Epithelial cell of esophagus (primary cell): Measurements from ENCODE around the gene EFCC1.

ENCODE experiments used
- DNase-seq: peaks from one replicate; pipeline ENCODE4 v3.0.0; 2010; ENCODE audit warnings: low read depth
- H3K4me3 ChIP-seq: 2 replicates; pipeline ENCODE4 v1.5.1; 2011; ENCODE audit warnings: mild to moderate bottlenecking, low read length, control low read depth
- TF ChIP-seq, protein P1 (sequence below): IDR thresholded peaks from 2 replicates; pipeline ENCODE4 v1.5.1; 2011; ENCODE audit warnings: low read depth, mild to moderate bottlenecking, low read length, control low read depth, inconsistent platforms; ENCODE audit not compliant: insufficient read depth; ENCODE audit errors: missing control alignments

Gene EFCC1

GRCh38 chr3:129006864-129007263, 5.8 kb downstream of the EFCC1 start:
- TF ChIP-seq, protein P1, sequence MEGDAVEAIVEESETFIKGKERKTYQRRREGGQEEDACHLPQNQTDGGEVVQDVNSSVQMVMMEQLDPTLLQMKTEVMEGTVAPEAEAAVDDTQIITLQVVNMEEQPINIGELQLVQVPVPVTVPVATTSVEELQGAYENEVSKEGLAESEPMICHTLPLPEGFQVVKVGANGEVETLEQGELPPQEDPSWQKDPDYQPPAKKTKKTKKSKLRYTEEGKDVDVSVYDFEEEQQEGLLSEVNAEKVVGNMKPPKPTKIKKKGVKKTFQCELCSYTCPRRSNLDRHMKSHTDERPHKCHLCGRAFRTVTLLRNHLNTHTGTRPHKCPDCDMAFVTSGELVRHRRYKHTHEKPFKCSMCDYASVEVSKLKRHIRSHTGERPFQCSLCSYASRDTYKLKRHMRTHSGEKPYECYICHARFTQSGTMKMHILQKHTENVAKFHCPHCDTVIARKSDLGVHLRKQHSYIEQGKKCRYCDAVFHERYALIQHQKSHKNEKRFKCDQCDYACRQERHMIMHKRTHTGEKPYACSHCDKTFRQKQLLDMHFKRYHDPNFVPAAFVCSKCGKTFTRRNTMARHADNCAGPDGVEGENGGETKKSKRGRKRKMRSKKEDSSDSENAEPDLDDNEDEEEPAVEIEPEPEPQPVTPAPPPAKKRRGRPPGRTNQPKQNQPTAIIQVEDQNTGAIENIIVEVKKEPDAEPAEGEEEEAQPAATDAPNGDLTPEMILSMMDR = no peak
- H3K4me3 ChIP-seq = no peak overlapping the region
- DNase-seq = no peak

- H3K4me3 ChIP-seq = no peak overlapping the region
- DNase-seq = no peak
- TF ChIP-seq, protein P1 = no peak
Measured at GRCh38 chr3:129007792-129008191, 6.7 kb downstream of the EFCC1 start.

GRCh38 chr3:129009266-129009665, 8.2 kb downstream of the EFCC1 start:
- no peak for DNase-seq
- TF ChIP-seq, protein P1 = no peak
- no peak overlapping the region for H3K4me3 ChIP-seq

DNA sequence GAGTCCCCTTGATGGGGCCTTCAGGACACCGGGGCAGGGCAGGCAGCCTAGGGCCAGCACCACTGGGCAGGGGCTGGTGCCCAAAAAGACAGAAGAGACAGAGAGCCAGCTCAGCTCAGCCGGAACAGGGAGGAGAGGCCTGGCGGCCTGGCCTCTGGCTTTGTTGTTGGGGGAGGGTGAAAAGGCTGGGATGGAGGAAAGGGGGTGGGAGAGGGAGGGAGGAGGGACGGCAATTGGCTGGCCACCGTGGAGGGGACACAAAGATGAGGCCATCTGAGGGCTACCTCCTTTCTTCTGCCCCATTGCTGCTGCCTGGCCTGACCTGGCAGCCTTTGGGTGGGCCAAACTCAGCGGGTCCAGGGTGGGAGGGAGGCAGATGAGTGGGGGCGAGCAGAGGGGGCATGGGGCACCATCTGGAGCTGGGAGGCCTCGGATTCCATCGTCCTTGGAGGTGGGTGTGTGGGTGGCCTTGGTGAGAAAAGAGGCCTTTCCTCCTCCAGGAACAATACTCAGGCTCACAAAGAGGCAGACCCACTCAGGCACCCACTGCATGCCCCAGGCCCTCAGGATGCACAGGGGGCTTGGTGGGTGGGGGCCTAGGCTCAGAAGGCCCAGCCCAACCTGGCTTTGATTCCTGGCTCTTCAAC, 9.3 kb downstream of the EFCC1 start:
- TF ChIP-seq, protein P1 = no peak
- no peak for DNase-seq

GRCh38 chr3:129013491-129013891, 12.4 kb downstream of the EFCC1 start:
- no peak for DNase-seq
- TF ChIP-seq, protein P1 = no peak
- no peak overlapping the region for H3K4me3 ChIP-seq

More for the DNA sequence above, 9.3 kb downstream of the EFCC1 start:
- no peak overlapping the region for H3K4me3 ChIP-seq

DNA sequence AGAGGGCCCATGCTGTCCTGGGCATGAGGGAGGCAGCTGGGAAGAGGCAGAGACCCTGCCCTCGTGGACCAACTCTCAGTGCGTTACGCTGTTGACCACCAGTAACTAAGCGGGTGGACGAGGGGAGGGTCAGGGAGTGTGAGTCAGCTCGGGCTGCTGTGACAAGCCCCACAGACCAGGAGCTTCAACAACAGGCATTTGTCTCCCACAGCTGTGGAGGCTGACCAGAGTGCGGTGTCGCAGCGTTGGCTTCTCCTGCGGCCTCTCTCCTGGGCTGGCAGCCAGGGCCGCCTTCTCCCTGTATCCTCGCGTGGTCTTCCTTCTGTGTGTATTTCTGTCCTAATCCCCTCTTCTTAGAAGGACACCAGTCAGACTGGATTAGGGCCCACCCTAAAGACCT, 13.0 kb downstream of the EFCC1 start:
- no peak overlapping the region for H3K4me3 ChIP-seq
- no peak for DNase-seq
- TF ChIP-seq, protein P1 = no peak

DNA sequence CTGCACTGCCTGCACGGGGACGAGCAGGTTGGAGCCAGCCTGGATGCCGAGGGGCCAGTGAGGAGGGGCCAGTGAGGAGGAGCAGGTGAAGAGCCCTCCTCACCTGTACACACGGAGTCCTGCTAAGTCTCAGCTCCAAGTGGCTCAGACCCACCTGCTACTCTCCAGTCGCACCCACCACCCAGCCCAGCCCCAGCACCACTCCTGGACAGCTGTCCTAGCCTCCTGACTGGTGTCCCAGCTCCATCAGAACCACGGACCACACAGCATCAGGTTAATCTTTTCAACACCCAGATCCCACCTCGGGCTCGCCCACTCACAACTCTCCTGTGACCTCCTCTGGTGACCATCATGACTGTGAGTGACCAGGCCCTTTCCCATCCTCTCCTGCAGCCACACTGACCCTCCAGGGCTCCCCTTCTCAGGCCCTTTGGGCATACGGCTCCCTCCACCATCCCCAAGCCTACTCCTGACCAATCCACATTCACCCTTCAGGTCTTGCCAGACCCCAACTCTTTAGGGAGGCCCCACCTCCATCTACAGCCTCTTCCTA, 13.8 kb downstream of the EFCC1 start:
- no peak overlapping the region for H3K4me3 ChIP-seq
- TF ChIP-seq, protein P1 = no peak
- no peak for DNase-seq
